GM18909 (cell line): Measurements from ENCODE around the gene CCDC88B.
"Not testable (repeated sequence)": the region's sequence is repeated elsewhere in the genome, so short reads cannot be mapped to it uniquely, and the experiment has no call there.

Experiments
- ATAC-seq: cut with Tn5 transposase; IDR thresholded peaks from one replicate; pipeline ENCODE4 v1.9.1; 2021; ENCODE audit warnings: mild to moderate bottlenecking; ENCODE audit not compliant: unreplicated experiment, poor library complexity

Gene CCDC88B

DNA sequence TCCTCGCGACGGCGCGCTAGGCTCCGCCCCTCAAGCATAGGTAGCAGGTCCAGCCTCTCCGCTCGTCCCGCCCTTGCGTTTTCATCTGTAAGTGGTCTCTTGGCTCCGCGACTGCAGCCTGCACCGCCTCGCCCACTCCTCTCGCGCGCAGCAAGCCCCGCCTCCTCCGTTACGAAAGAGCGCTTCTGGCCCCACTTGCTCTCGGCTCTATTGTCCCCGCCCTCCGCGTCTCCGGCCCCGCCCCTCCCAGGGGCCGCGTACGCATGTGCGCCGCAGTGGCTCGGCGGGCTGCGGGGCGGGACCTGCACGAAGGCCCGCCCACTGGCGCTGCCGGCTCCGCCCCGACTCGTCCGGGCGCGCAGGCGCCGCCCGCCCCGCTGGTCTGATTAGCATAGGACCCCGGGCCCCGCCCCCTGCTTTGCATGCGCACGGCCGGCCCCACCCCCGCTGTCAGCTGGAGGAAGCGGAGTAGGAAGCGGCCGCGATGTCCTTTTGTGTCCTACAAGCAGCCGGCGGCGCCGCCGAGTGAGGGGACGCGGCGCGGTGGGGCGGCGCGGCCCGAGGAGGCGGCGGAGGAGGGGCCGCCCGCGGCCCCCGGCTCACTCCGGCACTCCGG, 34.8 kb upstream of the CCDC88B start, which contains the start of gene ESRRA:
Gene ESRRA (plus strand): TSS at position 450 of the 616 bp plus-strand sequence. CDS start 1,656 bp downstream, outside the sequence.
- ATAC-seq: peak; percentile 79

DNA sequence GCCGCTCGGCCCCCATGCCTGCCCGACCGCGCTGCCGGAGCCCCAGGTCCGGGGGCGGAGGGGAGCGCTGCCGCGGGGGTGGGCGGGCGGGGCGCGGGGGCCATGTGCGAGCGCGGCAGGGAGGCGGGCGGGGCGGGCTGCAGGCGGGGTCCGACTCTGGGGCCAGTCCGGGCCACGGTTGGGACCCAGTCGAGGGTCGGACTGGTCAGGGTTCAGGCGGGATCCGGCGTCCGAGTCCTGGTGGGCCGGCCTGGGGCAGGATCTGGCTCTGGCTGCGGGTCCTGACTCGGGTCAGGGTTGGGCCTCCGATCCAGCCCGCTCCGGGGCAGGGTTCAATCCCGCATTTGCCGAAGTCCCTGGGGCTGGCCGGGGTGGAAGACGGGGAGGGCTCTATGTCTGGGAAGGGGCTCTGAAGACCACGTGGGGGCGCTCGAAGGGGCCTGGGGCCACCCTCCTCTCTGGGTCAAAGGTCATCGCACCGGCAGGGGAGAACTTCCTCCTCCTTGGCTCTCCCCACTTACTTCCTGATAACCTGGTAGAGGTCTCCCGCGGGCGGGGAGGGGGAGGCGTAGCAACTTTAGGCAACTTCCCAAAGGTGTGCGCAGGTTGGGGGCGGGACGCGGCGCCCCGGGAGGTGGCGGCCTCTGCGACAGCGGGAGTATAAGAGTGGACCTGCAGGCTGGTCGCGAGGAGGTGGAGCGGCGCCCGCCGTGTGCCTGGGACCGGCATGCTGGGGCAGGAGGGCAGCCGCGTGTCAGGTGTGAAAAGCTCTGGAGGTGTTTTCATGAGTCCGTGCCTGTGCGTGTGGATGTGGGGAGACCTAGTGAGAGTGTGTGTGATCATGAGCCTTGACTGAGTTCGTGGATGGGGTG, 34.1 kb upstream of the CCDC88B start:
- ATAC-seq: peak; percentile 24

DNA sequence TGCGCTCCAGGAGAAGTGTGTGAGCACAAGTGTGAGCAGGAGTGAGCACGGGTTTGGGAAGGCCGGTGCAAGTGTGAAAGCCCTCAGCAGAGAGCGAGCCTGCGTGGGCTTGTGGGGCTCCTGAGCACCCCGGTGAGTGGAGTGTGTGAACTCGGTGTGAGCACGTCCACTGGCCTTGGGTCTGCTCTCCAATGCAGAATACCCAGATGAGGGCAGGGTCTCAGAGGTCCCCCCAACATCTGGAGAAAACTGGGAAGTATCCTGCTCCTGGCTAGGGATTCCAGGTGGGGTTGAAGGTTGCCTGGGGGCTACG, 33.5 kb upstream of the CCDC88B start:
- ATAC-seq: no peak

DNA sequence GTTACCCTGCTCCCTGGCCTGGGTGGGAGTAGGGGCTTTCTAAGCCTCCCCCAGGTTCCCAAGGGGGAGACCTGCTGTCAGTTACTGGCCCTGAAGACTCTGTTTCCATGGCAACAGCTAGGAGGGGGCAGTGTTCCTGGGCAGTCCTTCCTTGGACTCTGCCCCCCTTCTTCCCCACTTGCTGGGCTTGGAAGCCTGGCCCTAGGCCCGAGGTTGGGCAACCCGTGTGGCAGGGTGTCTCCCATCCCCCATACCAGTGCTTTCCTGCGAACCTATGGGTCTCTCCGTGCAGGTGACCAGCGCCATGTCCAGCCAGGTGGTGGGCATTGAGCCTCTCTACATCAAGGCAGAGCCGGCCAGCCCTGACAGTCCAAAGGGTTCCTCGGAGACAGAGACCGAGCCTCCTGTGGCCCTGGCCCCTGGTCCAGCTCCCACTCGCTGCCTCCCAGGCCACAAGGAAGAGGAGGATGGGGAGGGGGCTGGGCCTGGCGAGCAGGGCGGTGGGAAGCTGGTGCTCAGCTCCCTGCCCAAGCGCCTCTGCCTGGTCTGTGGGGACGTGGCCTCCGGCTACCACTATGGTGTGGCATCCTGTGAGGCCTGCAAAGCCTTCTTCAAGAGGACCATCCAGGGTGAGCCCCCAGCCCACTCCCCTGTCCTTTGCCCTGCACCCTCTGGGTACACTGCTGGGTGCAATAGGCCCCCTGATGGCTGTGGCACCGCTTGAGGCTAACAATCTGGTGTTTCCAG, 33.0 kb upstream of the CCDC88B start:
- no peak for ATAC-seq

DNA sequence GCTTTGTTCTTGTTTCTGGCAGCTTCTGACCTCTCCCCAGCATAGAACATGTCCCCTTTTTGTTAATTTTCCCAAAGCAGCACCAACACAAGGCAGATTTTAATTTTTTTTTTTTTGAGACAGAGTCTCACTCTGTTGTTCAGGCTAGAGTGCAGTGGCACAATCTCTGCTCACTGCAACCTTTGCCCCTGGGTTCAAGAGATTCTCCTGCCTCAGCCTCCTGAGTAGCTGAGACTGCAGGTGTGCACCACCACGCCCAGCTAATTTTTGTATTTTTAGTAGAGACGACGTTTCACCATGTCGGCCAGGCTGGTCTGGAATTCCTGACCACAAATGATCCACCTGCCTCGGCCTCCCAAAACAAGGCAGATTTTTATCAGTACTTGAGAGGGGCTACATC, 32.2 kb upstream of the CCDC88B start:
- not testable (repeated sequence) for ATAC-seq

DNA sequence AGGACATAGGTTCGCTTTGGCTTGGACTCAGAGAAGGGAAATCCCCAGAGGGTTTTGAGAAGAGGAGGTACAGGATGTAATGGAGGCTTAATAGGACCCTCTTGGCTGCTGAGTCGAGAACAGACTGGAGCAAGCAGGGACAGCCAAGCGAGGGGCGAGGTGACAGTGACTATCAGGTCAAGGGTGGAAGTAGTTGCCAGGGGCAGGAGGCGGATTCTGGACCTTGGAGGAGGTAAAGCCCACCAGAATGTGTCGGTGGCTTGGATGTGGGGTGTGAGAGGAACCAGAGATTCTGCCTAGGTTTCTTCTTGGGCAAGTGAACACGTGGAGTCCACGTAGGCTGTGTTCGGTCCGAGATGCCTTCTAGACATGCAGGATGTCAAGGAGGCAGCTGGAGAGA, 27.1 kb upstream of the CCDC88B start:
- ATAC-seq: no peak

DNA sequence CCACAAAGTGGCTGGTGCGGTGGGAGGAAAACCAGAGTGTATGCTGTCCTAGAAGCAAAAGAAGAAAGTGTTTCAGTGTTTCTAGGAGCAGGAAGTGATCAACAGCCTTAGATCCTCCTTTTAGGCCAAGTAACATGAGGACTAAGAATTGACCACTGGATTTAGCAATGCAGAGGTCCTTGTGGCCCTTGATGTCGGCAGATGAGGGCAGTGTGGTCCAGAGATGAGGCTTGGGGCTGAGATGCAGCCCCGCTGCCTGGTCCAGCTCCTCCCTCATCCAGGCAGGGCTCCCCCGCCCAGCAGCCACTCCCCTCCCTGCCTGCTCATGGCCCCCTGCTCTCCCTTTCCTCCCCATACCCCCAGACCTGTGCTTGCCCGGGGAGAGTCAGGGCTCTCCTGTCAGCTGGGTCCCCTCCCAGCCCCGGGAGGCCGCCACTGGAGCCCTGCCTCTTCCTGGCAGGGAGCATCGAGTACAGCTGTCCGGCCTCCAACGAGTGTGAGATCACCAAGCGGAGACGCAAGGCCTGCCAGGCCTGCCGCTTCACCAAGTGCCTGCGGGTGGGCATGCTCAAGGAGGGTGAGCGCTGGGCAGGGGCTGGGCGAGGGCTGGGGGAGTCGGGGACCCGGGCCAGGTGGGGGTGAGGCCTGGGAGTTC, 26.4 kb upstream of the CCDC88B start:
- ATAC-seq: no peak

DNA sequence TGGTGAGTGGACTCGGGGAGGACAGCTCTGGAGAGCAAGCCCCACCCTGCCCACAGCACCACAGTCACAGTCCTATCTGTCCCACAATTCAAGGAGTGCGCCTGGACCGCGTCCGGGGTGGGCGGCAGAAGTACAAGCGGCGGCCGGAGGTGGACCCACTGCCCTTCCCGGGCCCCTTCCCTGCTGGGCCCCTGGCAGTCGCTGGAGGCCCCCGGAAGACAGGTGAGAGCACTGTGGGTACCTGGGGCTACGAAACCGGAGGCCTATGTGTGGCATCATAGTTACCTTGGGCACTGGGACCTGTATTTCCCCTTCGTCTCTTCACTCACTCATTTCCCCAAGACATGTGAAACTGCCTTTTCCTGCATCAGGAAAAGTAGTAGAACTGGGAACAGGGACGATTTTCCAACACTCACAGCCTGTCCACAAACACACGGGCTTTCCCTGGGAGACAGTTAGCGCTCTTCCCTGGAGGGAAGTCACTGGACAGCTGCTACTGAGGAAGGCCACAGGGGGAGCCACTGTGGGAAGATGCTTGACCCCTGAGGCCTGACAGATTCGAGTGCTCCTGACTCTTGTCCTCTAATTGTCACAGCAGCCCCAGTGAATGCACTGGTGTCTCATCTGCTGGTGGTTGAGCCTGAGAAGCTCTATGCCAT, 25.7 kb upstream of the CCDC88B start:
- ATAC-seq: no peak

DNA sequence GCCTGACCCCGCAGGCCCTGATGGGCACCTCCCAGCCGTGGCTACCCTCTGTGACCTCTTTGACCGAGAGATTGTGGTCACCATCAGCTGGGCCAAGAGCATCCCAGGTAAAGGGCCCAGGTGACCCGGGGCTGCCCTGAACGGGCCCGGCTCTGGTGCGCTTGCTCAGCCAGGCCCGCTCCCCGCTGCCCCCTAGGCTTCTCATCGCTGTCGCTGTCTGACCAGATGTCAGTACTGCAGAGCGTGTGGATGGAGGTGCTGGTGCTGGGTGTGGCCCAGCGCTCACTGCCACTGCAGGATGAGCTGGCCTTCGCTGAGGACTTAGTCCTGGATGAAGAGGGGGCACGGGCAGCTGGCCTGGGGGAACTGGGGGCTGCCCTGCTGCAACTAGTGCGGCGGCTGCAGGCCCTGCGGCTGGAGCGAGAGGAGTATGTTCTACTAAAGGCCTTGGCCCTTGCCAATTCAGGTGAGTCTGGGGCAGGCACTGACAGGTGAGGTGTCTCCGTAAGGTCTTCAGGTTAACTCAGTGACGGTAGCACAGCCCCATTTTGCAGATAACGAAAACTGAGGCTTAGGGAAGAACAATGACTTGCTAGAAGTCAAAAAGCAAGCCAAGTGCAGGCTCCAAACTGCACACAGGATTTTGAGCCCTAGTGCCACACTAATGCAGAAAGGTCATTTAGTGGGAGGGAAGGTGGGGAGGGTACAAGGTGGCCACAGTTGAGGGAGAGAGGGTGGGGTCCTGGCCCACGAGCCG, 25.0 kb upstream of the CCDC88B start:
- ATAC-seq: no peak

DNA sequence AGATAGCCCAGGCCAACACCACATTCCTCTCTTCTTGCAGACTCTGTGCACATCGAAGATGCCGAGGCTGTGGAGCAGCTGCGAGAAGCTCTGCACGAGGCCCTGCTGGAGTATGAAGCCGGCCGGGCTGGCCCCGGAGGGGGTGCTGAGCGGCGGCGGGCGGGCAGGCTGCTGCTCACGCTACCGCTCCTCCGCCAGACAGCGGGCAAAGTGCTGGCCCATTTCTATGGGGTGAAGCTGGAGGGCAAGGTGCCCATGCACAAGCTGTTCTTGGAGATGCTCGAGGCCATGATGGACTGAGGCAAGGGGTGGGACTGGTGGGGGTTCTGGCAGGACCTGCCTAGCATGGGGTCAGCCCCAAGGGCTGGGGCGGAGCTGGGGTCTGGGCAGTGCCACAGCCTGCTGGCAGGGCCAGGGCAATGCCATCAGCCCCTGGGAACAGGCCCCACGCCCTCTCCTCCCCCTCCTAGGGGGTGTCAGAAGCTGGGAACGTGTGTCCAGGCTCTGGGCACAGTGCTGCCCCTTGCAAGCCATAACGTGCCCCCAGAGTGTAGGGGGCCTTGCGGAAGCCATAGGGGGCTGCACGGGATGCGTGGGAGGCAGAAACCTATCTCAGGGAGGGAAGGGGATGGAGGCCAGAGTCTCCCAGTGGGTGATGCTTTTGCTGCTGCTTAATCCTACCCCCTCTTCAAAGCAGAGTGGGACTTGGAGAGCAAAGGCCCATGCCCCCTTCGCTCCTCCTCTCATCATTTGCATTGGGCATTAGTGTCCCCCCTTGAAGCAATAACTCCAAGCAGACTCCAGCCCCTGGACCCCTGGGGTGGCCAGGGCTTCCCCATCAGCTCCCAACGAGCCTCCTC, 24.1 kb upstream of the CCDC88B start:
- not testable (repeated sequence) for ATAC-seq

DNA sequence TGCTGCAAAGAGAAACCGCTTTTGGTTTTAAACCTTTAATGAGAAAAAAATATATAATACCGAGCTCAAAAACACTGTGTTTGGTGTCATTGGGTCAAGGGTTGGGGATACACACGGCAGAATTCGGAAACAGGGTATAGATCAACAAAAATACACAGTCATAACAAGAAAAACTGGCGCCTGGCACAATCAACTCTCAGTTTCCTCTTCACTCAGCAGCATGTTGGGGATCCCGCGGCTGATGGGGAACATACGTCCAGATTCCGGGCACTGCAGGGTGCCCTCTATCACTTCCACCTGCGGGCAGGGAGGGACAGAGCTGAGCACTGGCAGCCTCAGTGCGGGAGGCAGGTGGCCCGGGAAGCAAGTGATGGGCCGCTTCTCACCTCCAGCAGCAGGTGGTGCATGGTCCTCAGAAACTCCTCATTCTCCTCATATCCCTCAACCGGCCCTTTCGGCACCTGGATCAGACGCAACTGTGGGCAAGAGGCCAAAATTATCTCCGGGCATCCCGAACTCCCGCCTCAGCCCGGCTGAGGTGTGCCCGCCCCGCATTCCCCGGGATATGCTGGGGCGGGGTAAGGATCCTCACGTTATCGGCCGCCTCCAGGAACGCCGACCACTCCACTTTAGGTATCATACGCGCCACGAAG, 23.2 kb upstream of the CCDC88B start:
- no peak for ATAC-seq

DNA sequence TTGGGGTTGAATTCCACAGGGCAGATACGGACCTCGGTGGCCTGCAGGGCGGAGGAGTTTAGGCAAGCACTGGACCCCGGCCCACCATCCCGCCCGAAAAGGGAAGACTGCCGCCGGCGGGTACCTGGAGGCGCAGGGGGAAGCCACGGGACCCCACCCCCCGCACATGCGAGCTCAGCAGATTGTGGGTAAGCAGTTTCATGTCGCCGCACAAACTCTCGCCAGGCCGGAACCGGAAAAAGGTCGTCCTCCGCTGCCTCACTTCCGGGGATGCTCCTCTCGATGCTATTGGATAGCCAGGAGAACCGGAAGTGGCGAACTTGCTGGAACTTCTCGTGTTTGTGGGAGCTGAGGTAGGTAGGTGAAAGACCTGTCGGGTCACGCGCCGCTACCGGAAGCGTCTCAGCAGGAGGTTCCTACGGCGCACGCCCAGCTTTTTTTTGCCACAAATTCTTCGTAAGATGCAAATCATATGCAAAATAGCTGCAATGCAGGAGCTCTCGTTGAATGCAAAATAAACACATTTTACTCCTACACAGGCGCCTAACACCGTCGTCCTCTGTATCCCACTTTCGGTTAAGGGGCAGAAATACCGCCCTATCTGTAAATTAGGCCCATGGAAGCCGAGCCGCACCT, 22.6 kb upstream of the CCDC88B start, which contains the start of gene TRMT112:
Gene TRMT112 (minus strand): TSS at position 235 of the 636 bp plus-strand sequence. CDS start 33 bp downstream, at position 202.
- ATAC-seq: peak; percentile 66

DNA sequence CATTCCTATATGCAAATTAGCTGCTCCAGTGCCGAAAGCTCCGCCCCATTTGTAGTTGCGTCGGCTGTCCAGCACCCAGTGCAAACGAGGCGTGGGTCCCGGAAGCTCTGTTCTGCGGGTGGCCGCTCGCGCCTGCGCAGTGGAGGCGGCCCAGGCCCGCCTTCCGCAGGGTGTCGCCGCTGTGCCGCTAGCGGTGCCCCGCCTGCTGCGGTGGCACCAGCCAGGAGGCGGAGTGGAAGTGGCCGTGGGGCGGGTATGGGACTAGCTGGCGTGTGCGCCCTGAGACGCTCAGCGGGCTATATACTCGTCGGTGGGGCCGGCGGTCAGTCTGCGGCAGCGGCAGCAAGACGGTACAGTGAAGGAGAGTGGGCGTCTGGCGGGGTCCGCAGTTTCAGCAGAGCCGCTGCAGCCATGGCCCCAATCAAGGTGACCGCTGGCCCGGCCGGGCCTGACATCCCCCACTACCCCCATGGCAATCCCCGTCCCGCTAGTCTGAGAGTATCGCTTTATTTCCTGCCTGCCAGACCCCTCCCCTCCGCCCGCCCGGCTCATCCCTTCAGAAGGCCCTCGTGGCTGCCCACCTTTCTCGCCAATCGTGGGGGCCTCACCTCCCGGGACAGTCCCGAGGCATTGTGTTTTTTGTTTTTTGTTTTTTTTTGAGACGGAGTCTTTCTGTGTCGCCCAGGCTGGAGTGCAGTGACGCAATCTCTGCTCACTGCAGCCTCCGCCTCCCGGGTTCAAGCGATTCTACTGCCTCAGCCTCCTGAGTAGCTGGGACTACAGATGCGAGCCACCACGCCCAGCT, 21.8 kb upstream of the CCDC88B start, which contains the start of gene PRDX5:
Gene PRDX5 (plus strand): TSS at position 161 of the 805 bp plus-strand sequence. CDS start 95 bp downstream, at position 256.
- peak; percentile 82 for ATAC-seq

DNA sequence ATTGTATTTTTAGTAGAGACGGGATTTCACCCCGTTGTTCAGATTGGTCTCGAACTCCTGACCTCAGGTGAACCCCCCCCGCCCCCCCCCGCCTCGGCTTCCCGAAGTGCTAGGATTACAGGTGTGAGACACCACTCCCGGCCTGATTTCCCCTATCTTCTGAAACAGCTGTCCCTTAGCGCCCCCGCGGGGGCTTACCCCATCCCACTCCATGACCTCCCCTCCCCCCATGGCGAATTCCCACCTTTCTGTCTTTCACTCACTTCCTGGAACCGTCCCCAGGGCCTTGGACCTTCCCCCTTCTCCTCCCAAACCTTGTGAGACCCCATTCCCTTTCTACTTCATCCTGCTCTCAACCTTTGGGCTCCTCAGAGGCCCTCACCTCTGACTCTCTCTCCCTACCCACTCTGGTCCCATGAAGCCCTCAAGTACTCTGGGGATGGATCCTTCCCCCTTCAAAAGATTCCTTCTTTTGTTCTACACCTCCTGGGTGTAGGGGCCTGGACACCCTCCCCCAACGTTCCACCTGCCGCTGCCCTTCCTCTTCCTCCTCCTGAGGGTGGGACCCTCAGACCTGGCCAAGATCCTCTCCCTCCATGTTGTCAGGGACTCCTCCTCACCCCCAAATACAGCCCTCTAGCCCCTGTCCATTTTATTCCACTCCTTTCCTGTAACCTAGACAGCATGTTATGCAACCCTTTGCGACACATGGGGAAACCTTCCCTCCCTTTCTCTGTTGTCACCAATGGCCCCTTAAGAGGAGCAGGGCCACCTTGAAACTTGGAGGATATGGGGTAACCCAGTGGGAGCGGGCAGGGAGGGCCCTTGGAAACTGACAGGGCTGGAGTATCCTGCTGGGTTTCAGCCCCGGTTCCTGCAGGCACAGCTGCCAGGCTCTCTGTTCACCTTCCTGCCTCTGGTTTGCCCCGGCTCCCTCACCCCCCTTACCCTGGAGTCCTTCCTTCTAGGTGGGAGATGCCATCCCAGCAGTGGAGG, 20.9 kb upstream of the CCDC88B start:
- no peak for ATAC-seq

DNA sequence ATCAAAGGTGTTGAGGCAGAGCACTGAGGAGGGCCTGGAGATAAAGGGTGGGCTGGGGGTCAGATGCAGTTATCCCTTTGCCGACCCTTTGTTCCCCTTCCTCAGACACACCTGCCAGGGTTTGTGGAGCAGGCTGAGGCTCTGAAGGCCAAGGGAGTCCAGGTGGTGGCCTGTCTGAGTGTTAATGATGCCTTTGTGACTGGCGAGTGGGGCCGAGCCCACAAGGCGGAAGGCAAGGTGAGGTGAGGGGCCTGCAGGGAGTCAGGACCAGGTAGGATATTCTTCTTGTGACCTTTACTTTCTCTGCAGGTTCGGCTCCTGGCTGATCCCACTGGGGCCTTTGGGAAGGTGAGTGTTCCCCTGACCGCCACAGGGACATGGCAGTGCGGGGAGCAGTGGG, 19.4 kb upstream of the CCDC88B start:
- ATAC-seq: no peak
